ENCODE results near the gene NTN4.

NTN4 gene

DNA sequence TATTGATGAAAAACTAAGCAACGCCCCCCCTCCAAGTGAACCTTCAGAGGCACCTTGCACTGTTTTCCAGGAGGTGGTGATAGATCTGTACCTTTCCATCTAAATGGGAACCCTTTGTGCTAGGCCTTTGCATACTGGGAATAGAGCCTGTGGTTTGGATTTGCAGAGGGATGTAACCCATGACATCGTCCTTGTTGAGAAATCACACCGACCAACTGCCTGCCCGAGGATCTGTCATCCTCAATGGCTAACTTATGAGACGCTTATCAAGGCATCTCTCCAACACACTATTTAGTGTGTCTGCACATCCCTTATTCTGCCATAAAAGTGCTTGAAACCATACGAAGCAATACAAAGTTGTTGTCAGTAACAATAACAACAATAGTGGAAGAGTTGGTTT lies 22.9 kb downstream of the NTN4 start:
- ATAC-seq = no peak
- TF ChIP-seq ZNF70 (CRISPR knock-in tag; IDR thresholded peaks at IDR 0.05) = no peak
- no peak for TF ChIP-seq ZNF565 (CRISPR knock-in tag; conservative IDR thresholded peaks at IDR 0.05; ENCODE audit: low read depth)
- TF ChIP-seq ZNF8 (CRISPR knock-in tag; IDR thresholded peaks at IDR 0.05) = no peak
- no peak for TF ChIP-seq PPARA (CRISPR knock-in tag; IDR thresholded peaks at IDR 0.05; ENCODE audit: borderline replicate concordance)
- no peak for TF ChIP-seq ZFP3 (CRISPR knock-in tag; IDR thresholded peaks at IDR 0.05)
- TF ChIP-seq, protein P1, sequence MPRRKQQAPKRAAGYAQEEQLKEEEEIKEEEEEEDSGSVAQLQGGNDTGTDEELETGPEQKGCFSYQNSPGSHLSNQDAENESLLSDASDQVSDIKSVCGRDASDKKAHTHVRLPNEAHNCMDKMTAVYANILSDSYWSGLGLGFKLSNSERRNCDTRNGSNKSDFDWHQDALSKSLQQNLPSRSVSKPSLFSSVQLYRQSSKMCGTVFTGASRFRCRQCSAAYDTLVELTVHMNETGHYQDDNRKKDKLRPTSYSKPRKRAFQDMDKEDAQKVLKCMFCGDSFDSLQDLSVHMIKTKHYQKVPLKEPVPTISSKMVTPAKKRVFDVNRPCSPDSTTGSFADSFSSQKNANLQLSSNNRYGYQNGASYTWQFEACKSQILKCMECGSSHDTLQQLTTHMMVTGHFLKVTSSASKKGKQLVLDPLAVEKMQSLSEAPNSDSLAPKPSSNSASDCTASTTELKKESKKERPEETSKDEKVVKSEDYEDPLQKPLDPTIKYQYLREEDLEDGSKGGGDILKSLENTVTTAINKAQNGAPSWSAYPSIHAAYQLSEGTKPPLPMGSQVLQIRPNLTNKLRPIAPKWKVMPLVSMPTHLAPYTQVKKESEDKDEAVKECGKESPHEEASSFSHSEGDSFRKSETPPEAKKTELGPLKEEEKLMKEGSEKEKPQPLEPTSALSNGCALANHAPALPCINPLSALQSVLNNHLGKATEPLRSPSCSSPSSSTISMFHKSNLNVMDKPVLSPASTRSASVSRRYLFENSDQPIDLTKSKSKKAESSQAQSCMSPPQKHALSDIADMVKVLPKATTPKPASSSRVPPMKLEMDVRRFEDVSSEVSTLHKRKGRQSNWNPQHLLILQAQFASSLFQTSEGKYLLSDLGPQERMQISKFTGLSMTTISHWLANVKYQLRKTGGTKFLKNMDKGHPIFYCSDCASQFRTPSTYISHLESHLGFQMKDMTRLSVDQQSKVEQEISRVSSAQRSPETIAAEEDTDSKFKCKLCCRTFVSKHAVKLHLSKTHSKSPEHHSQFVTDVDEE (CRISPR knock-in tag; IDR thresholded peaks at IDR 0.05) = no peak
- no peak for TF ChIP-seq TCF4 (CRISPR knock-in tag; IDR thresholded peaks at IDR 0.05; ENCODE audit: borderline replicate concordance)
- no peak for TF ChIP-seq TOX (CRISPR knock-in tag; IDR thresholded peaks at IDR 0.05; ENCODE audit: borderline replicate concordance)
- TF ChIP-seq ZFP30 (CRISPR knock-in tag; IDR thresholded peaks at IDR 0.05) = no peak
- no peak for TF ChIP-seq RARB (CRISPR knock-in tag; IDR thresholded peaks at IDR 0.05)
- TF ChIP-seq ESRRG (CRISPR knock-in tag; IDR thresholded peaks at IDR 0.05) = no peak
- TF ChIP-seq BACH2 (CRISPR knock-in tag; IDR thresholded peaks at IDR 0.05; ENCODE audit: borderline replicate concordance) = no peak
- no peak for TF ChIP-seq GLIS3 (CRISPR knock-in tag; IDR thresholded peaks at IDR 0.05)
- TF ChIP-seq ZC3H10 (CRISPR knock-in tag; IDR thresholded peaks at IDR 0.05) = no peak

DNA sequence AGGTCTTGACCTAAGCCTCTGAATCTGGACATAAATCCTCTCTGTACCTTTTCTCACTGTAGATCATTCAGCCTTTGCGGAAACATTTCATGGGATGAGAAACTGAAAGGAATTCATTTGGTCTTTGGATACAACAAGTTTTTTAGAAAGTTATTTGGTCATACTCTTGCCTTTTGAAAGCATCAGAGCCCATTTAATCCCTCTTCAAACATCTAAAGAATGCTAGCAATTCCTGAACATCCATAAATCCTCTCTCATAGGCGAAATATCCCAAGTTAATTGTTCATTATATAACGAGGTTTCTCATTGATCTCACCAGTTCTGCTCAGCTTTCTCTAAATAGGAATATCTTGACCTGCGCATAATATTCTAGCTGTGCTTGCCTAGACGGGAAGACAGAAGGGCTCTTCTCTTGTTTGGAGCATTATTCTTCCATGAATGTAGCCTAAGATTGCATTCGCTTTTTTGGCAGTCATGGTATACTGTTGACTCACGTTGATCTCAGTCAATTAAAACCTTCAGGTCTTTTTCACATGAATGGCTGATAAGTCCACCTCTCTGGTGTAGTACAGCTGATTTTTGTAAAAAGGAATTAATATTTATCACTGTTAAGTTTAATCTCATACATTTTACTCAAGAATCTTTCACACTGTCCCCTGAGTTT lies 24.1 kb downstream of the NTN4 start:
- TF ChIP-seq ARNTL (CRISPR knock-in tag; IDR thresholded peaks at IDR 0.05; ENCODE audit: borderline replicate concordance, low read depth) (no peak), PPARA (CRISPR knock-in tag; IDR thresholded peaks at IDR 0.05; ENCODE audit: borderline replicate concordance) (no peak), OSR1 (CRISPR knock-in tag; IDR thresholded peaks at IDR 0.05) (no peak), ZFP3 (CRISPR knock-in tag; IDR thresholded peaks at IDR 0.05) (no peak), ISL1 (CRISPR knock-in tag; IDR thresholded peaks at IDR 0.05) (no peak), RARB (CRISPR knock-in tag; IDR thresholded peaks at IDR 0.05) (no peak), TOX (CRISPR knock-in tag; IDR thresholded peaks at IDR 0.05; ENCODE audit: borderline replicate concordance) (no peak), ZNF565 (CRISPR knock-in tag; conservative IDR thresholded peaks at IDR 0.05; ENCODE audit: low read depth) (no peak), CSDC2 (CRISPR knock-in tag; IDR thresholded peaks at IDR 0.05) (no peak), ESRRG (CRISPR knock-in tag; IDR thresholded peaks at IDR 0.05) (no peak), ZFP30 (CRISPR knock-in tag; IDR thresholded peaks at IDR 0.05) (no peak), BACH2 (CRISPR knock-in tag; IDR thresholded peaks at IDR 0.05; ENCODE audit: borderline replicate concordance) (no peak), GLIS3 (CRISPR knock-in tag; IDR thresholded peaks at IDR 0.05) (no peak), ZNF8 (CRISPR knock-in tag; IDR thresholded peaks at IDR 0.05) (no peak), SNAI2 (CRISPR knock-in tag; IDR thresholded peaks at IDR 0.05) (no peak), TCF4 (CRISPR knock-in tag; IDR thresholded peaks at IDR 0.05; ENCODE audit: borderline replicate concordance) (no peak)
- TF ChIP-seq, protein P2, sequence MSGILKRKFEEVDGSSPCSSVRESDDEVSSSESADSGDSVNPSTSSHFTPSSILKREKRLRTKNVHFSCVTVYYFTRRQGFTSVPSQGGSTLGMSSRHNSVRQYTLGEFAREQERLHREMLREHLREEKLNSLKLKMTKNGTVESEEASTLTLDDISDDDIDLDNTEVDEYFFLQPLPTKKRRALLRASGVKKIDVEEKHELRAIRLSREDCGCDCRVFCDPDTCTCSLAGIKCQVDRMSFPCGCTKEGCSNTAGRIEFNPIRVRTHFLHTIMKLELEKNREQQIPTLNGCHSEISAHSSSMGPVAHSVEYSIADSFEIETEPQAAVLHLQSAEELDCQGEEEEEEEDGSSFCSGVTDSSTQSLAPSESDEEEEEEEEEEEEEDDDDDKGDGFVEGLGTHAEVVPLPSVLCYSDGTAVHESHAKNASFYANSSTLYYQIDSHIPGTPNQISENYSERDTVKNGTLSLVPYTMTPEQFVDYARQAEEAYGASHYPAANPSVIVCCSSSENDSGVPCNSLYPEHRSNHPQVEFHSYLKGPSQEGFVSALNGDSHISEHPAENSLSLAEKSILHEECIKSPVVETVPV (CRISPR knock-in tag; IDR thresholded peaks at IDR 0.05) = no peak
- TF ChIP-seq, protein P3, sequence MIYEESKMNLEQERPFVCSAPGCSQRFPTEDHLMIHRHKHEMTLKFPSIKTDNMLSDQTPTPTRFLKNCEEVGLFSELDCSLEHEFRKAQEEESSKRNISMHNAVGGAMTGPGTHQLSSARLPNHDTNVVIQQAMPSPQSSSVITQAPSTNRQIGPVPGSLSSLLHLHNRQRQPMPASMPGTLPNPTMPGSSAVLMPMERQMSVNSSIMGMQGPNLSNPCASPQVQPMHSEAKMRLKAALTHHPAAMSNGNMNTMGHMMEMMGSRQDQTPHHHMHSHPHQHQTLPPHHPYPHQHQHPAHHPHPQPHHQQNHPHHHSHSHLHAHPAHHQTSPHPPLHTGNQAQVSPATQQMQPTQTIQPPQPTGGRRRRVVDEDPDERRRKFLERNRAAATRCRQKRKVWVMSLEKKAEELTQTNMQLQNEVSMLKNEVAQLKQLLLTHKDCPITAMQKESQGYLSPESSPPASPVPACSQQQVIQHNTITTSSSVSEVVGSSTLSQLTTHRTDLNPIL (CRISPR knock-in tag; IDR thresholded peaks at IDR 0.05; ENCODE audit: low read depth) = no peak
- TF ChIP-seq, protein P4, sequence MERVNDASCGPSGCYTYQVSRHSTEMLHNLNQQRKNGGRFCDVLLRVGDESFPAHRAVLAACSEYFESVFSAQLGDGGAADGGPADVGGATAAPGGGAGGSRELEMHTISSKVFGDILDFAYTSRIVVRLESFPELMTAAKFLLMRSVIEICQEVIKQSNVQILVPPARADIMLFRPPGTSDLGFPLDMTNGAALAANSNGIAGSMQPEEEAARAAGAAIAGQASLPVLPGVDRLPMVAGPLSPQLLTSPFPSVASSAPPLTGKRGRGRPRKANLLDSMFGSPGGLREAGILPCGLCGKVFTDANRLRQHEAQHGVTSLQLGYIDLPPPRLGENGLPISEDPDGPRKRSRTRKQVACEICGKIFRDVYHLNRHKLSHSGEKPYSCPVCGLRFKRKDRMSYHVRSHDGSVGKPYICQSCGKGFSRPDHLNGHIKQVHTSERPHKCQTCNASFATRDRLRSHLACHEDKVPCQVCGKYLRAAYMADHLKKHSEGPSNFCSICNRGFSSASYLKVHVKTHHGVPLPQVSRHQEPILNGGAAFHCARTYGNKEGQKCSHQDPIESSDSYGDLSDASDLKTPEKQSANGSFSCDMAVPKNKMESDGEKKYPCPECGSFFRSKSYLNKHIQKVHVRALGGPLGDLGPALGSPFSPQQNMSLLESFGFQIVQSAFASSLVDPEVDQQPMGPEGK (CRISPR knock-in tag; IDR thresholded peaks at IDR 0.05; ENCODE audit: borderline replicate concordance) = no peak
- TF ChIP-seq, protein P5, sequence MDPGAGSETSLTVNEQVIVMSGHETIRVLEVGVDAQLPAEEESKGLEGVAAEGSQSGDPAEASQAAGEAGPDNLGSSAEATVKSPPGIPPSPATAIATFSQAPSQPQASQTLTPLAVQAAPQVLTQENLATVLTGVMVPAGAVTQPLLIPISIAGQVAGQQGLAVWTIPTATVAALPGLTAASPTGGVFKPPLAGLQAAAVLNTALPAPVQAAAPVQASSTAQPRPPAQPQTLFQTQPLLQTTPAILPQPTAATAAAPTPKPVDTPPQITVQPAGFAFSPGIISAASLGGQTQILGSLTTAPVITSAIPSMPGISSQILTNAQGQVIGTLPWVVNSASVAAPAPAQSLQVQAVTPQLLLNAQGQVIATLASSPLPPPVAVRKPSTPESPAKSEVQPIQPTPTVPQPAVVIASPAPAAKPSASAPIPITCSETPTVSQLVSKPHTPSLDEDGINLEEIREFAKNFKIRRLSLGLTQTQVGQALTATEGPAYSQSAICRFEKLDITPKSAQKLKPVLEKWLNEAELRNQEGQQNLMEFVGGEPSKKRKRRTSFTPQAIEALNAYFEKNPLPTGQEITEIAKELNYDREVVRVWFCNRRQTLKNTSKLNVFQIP (CRISPR knock-in tag; IDR thresholded peaks at IDR 0.05; ENCODE audit: borderline replicate concordance, low read depth) = no peak

More for the DNA sequence above, 24.1 kb downstream of the NTN4 start:
- ATAC-seq = no peak

Data from SK-N-SH treated with all-trans-retinoic acid at 6 μM for 48 hours (cell line).